ENCODE measurements around the gene SMCHD1. TPM values are rescaled to one million over a fixed set of nuclear protein-coding genes. Genes with fewer than 3 reads are reported as not detected.

The SMCHD1 gene
- total RNA-seq, 1 donor from 2014 or later = 54.1 TPM

GRCh38 chr18:2821695-2822094 lies 166.2 kb downstream of the SMCHD1 start:
- no peaks in the 10 kb centered on the region for H3K9me3 ChIP-seq
- intact Hi-C loops (cut with DNase I) = no loop called here
- no peak overlapping the region for H3K4me3 ChIP-seq
- TF ChIP-seq CTCF (IDR thresholded peaks at IDR 0.05) = no peak
- ATAC-seq = no peak
- no peaks in the 10 kb centered on the region for H3K36me3 ChIP-seq
- no peaks in the 10 kb centered on the region for H3K27me3 ChIP-seq
- DNase-seq = no peak
- no peak overlapping the region for H3K27ac ChIP-seq
- H3K4me1 ChIP-seq = no peaks in the 10 kb centered on the region

GRCh38 chr18:2822213-2822921 lies 166.8 kb downstream of the SMCHD1 start:
- TF ChIP-seq CTCF (IDR thresholded peaks at IDR 0.05) = no peak
- Histone ChIP-seq H3K36me3 (no peaks in the 10 kb centered on the region), H3K4me1 (no peaks in the 10 kb centered on the region), H3K9me3 (no peaks in the 10 kb centered on the region), H3K27ac (no peak overlapping the region), H3K27me3 (no peaks in the 10 kb centered on the region), H3K4me3 (no peak overlapping the region)
- intact Hi-C loops (cut with DNase I) = no loop called here
- no peak for DNase-seq
- ATAC-seq = no peak

- no peak for ATAC-seq
- Histone ChIP-seq H3K27ac (no peak overlapping the region), H3K4me3 (no peak overlapping the region), H3K9me3 (no peaks in the 10 kb centered on the region), H3K27me3 (no peaks in the 10 kb centered on the region), H3K36me3 (no peaks in the 10 kb centered on the region), H3K4me1 (no peaks in the 10 kb centered on the region)
- no peak for TF ChIP-seq CTCF (IDR thresholded peaks at IDR 0.05)
- intact Hi-C loops (cut with DNase I) = no loop called here
- no peak for DNase-seq
Measured at GRCh38 chr18:2823202-2823601, 167.7 kb downstream of the SMCHD1 start.

- Histone ChIP-seq H3K4me1 (no peaks in the 10 kb centered on the region), H3K4me3 (no peak overlapping the region), H3K9me3 (no peaks in the 10 kb centered on the region), H3K27me3 (no peaks in the 10 kb centered on the region), H3K36me3 (no peaks in the 10 kb centered on the region), H3K27ac (no peak overlapping the region)
- no peak for TF ChIP-seq CTCF (IDR thresholded peaks at IDR 0.05)
- ATAC-seq = no peak
- no peak for DNase-seq
- intact Hi-C loops (cut with DNase I) = no loop called here
Measured at GRCh38 chr18:2823966-2824365, 168.4 kb downstream of the SMCHD1 start.

GRCh38 chr18:2824865-2825264 lies 169.3 kb downstream of the SMCHD1 start:
- ATAC-seq = no peak
- no peak overlapping the region for H3K4me3 ChIP-seq
- no peak for DNase-seq
- intact Hi-C loops (cut with DNase I) = no loop called here
- no peaks in the 10 kb centered on the region for H3K9me3 ChIP-seq
- H3K4me1 ChIP-seq = no peaks in the 10 kb centered on the region
- H3K27me3 ChIP-seq = no peaks in the 10 kb centered on the region
- H3K27ac ChIP-seq = no peak overlapping the region
- H3K36me3 ChIP-seq = no peaks in the 10 kb centered on the region
- no peak for TF ChIP-seq CTCF (IDR thresholded peaks at IDR 0.05)
